Urinary bladder (tissue), 4 donors: Measurements from ENCODE around the gene ERBB4. TPM values are rescaled to one million over a fixed set of nuclear protein-coding genes. Genes with fewer than 3 reads are reported as not detected.

Experiments used
- DNase-seq: peaks from one replicate; pipeline ENCODE4 v3.0.0-alpha.2; 2015; ENCODE audit errors: extremely low spot score
- H3K27ac ChIP-seq: one replicate; pipeline ENCODE4 v1.5.1; 2013; ENCODE audit warnings: low read depth, mild to moderate bottlenecking, moderate library complexity
- H3K36me3 ChIP-seq: one replicate; pipeline ENCODE4 v1.6.1; 2013; ENCODE audit warnings: mild to moderate bottlenecking, moderate library complexity; ENCODE audit not compliant: insufficient read depth
- H3K4me1 ChIP-seq: one replicate; pipeline ENCODE4 v1.6.1; 2013; ENCODE audit warnings: mild to moderate bottlenecking, moderate library complexity; ENCODE audit not compliant: insufficient read depth
- H3K4me3 ChIP-seq: one replicate; pipeline ENCODE4 v1.5.1; 2013; ENCODE audit warnings: low read depth, low read length
- WGBS: extraction: QIAGEN DNeasy Blood & Tissue Kit; methylation state at CpG from one replicate; pipeline ENCODE4 v1.1.7; 2013; 5-methylcytosine and 5-hydroxymethylcytosine counted together
- polyA plus RNA-seq: library from polyadenylated mRNA; stranded (reverse); fragments of 200-250 nt; gene quantifications from one replicate; pipeline ENCODE4 v1.2.3, GENCODE V29; 2013
- total RNA-seq: library from RNA; depleted of rRNA; stranded (reverse); fragments of >200 nt; gene quantifications from one replicate; pipeline ENCODE4 v1.2.3, GENCODE V29; 2014
- donor health status: healthy with polysubstance abuse.
- donor health status: healthy.

ERBB4 gene
- total and polyA plus RNA-seq, 2 donors: 0.13 to 3.2 TPM

GRCh38 chr2:211503856-211504255 is 1034.7 kb downstream of the ERBB4 start:
- DNase-seq: no peak
- no peaks in the 10 kb centered on the region for H3K36me3 ChIP-seq
- H3K4me3 ChIP-seq: no peak overlapping the region
- no peaks in the 10 kb centered on the region for H3K4me1 ChIP-seq
- H3K27ac ChIP-seq: no peak overlapping the region

- WGBS: 91% methylated on average over 4 of the region's 4 CpGs
- Histone ChIP-seq H3K4me3 (no peak overlapping the region), H3K4me1 (no peaks in the 10 kb centered on the region), H3K27ac (no peak overlapping the region), H3K36me3 (no peaks in the 10 kb centered on the region)
- no peak for DNase-seq
Measured at GRCh38 chr2:211503198-211503597, 1035.4 kb downstream of the ERBB4 start.

GRCh38 chr2:211498551-211499205 is 1039.9 kb downstream of the ERBB4 start:
- DNase-seq: no peak
- H3K4me1 ChIP-seq: no peaks in the 10 kb centered on the region
- WGBS: 37% methylated on average over 3 of the region's 3 CpGs

GRCh38 chr2:211495339-211495738 is 1043.3 kb downstream of the ERBB4 start:
- no peak overlapping the region for H3K4me3 ChIP-seq
- no peaks in the 10 kb centered on the region for H3K4me1 ChIP-seq
- H3K27ac ChIP-seq: no peak overlapping the region
- 79% methylated on average over 3 of the region's 3 CpGs for WGBS
- no peak for DNase-seq
- no peaks in the 10 kb centered on the region for H3K36me3 ChIP-seq

More at GRCh38 chr2:211498551-211499205, 1039.9 kb downstream of the ERBB4 start:
- Histone ChIP-seq H3K4me3 (no peak overlapping the region), H3K27ac (no peak overlapping the region), H3K36me3 (no peaks in the 10 kb centered on the region)

GRCh38 chr2:211494536-211494935 is 1044.1 kb downstream of the ERBB4 start:
- DNase-seq: no peak
- 60% methylated on average over 3 of the region's 3 CpGs for WGBS
- no peaks in the 10 kb centered on the region for H3K4me1 ChIP-seq

GRCh38 chr2:211494085-211494484 is 1044.5 kb downstream of the ERBB4 start:
- DNase-seq: no peak
- Histone ChIP-seq H3K36me3 (no peaks in the 10 kb centered on the region), H3K4me3 (no peak overlapping the region), H3K4me1 (no peaks in the 10 kb centered on the region), H3K27ac (no peak overlapping the region)
- 91% methylated on average over 8 of the region's 8 CpGs for WGBS

More at GRCh38 chr2:211494536-211494935, 1044.1 kb downstream of the ERBB4 start:
- Histone ChIP-seq H3K4me3 (no peak overlapping the region), H3K36me3 (no peaks in the 10 kb centered on the region), H3K27ac (no peak overlapping the region)

GRCh38 chr2:211487733-211488132 is 1050.9 kb downstream of the ERBB4 start:
- Histone ChIP-seq H3K4me1 (no peaks in the 10 kb centered on the region), H3K36me3 (no peaks in the 10 kb centered on the region)
- WGBS: 78% methylated on average over 2 of the region's 2 CpGs

GRCh38 chr2:211479536-211480150 is 1059.0 kb downstream of the ERBB4 start:
- Histone ChIP-seq H3K4me3 (no peak overlapping the region), H3K27ac (no peak overlapping the region), H3K36me3 (no peaks in the 10 kb centered on the region), H3K4me1 (no peaks in the 10 kb centered on the region)
- DNase-seq: no peak
- WGBS: 76% methylated on average over 3 of the region's 3 CpGs

More at GRCh38 chr2:211487733-211488132, 1050.9 kb downstream of the ERBB4 start:
- Histone ChIP-seq H3K4me3 (no peak overlapping the region), H3K27ac (no peak overlapping the region)
- no peak for DNase-seq

- H3K4me3 ChIP-seq: no peak overlapping the region
- no peak overlapping the region for H3K27ac ChIP-seq
Measured at GRCh38 chr2:211477537-211478275, 1060.9 kb downstream of the ERBB4 start.

GRCh38 chr2:211473116-211473515 is 1065.5 kb downstream of the ERBB4 start:
- Histone ChIP-seq H3K4me3 (no peak overlapping the region), H3K36me3 (no peaks in the 10 kb centered on the region), H3K27ac (no peak overlapping the region), H3K4me1 (no peaks in the 10 kb centered on the region)
- no peak for DNase-seq

More at GRCh38 chr2:211477537-211478275, 1060.9 kb downstream of the ERBB4 start:
- DNase-seq: no peak
- WGBS: 80% methylated on average over 2 of the region's 2 CpGs
- Histone ChIP-seq H3K36me3 (no peaks in the 10 kb centered on the region), H3K4me1 (no peaks in the 10 kb centered on the region)

- no peak for DNase-seq
- Histone ChIP-seq H3K27ac (no peak overlapping the region), H3K4me3 (no peak overlapping the region), H3K36me3 (no peaks in the 10 kb centered on the region), H3K4me1 (no peaks in the 10 kb centered on the region)
- WGBS: 50% methylated on average over 3 of the region's 3 CpGs
Measured at GRCh38 chr2:211469664-211470059, 1068.9 kb downstream of the ERBB4 start.

- Histone ChIP-seq H3K36me3 (no peaks in the 10 kb centered on the region), H3K27ac (no peak overlapping the region), H3K4me3 (no peak overlapping the region), H3K4me1 (no peaks in the 10 kb centered on the region)
- no peak for DNase-seq
- 20% methylated on average over 4 of the region's 4 CpGs for WGBS
Measured at GRCh38 chr2:211468877-211469663, 1069.5 kb downstream of the ERBB4 start.

- no peak for DNase-seq
- WGBS: 32% methylated on average over 4 of the region's 4 CpGs
- H3K36me3 ChIP-seq: no peaks in the 10 kb centered on the region
- no peaks in the 10 kb centered on the region for H3K4me1 ChIP-seq
- H3K4me3 ChIP-seq: no peak overlapping the region
- no peak overlapping the region for H3K27ac ChIP-seq
Measured at GRCh38 chr2:211468217-211468616, 1070.4 kb downstream of the ERBB4 start.
